ENCODE measurements around the gene ZNF214. TPM values are rescaled to one million over a fixed set of nuclear protein-coding genes. Genes with fewer than 3 reads are reported as not detected.
"Not testable (repeated sequence)": the region's sequence is repeated elsewhere in the genome, so short reads cannot be mapped to it uniquely, and the experiment has no call there.

The ZNF214 gene
- total RNA-seq, 4 donors from 2014 or later, result 4.8 to 7.2 (median 5.9) TPM

DNA sequence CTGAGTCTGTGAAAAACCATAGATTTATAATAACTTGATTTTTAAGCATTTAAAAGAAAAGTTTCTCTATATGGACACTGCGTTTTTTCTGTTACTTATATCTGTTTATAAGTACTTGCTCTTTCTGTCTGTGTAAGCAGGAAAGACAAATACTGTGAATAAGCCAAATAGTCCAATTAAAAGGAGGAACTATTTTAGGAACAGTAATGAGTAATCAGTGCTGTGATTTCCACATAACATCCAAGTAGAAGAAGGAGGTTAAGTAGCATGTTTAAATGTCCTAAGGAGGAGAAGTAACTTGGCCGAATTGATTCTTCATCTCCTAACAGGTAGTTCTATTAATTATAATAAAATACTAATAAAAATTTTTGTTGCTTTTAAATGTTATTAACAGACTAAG, 40.8 kb downstream of the ZNF214 start:
- DNase-seq (ENCODE audit: low spot score in 2 of 2), result no peak
- H3K4me3 ChIP-seq, result no peak overlapping the region
- WGBS, 2 donors, result 81 to 88% methylated on average over 2 of the region's 2 CpGs
- no peaks in the 10 kb centered on the region for H3K36me3 ChIP-seq
- H3K27ac ChIP-seq, result no peak overlapping the region
- H3K4me1 ChIP-seq, result no peaks in the 10 kb centered on the region
- TF ChIP-seq, protein P1, sequence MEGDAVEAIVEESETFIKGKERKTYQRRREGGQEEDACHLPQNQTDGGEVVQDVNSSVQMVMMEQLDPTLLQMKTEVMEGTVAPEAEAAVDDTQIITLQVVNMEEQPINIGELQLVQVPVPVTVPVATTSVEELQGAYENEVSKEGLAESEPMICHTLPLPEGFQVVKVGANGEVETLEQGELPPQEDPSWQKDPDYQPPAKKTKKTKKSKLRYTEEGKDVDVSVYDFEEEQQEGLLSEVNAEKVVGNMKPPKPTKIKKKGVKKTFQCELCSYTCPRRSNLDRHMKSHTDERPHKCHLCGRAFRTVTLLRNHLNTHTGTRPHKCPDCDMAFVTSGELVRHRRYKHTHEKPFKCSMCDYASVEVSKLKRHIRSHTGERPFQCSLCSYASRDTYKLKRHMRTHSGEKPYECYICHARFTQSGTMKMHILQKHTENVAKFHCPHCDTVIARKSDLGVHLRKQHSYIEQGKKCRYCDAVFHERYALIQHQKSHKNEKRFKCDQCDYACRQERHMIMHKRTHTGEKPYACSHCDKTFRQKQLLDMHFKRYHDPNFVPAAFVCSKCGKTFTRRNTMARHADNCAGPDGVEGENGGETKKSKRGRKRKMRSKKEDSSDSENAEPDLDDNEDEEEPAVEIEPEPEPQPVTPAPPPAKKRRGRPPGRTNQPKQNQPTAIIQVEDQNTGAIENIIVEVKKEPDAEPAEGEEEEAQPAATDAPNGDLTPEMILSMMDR (IDR thresholded peaks at IDR 0.05), result no peak
- TF ChIP-seq POLR2A (IDR thresholded peaks at IDR 0.05) (no peak), EP300 (IDR thresholded peaks at IDR 0.05) (no peak)
- no peaks in the 10 kb centered on the region for H3K27me3 ChIP-seq
- no peaks in the 10 kb centered on the region for H3K9me3 ChIP-seq

DNA sequence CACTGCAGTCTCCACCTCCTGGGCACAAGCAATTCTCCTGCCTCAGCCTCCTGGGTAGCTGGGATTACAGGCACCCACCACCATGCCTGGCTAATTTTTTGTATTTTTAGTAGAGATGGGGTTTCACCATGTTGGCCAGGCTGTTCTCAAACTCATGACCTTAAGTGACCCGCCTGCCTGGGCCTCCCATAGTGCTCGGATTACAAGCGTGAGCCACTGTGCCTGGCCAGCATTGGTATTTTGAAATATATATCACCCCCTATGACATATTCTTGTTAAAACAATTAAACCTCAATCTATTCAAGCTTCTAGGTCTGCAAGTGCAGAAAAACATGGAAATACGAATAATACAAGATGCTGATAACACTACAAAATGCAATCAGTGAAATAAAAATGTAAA, 50.3 kb downstream of the ZNF214 start:
- H3K27ac ChIP-seq; H3K9me3 ChIP-seq; DNase-seq (ENCODE audit: low spot score in 2 of 2); H3K36me3 ChIP-seq; H3K4me3 ChIP-seq; H3K27me3 ChIP-seq; H3K4me1 ChIP-seq: not testable (repeated sequence)
- WGBS, 2 donors, result 66 to 68% methylated on average over 4 of the region's 4 CpGs

DNA sequence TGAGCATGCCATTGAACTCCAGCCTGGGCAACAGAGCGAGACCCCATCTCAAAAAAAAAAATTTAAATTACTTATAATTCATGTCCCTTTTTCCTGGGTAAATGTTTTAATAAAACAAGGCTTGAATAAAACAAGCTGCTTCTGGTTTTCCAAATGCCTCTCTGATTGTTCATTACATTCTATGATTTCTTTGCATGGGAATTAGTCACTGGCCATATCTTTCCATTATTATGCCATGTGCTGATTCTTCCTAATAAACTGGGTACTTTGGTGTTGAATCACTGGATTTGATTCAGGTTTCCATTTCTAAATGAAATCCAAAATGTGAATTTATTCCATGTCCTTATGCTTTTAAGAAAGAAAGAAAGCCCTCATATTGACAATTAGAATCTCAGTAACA, 51.3 kb downstream of the ZNF214 start:
- no peak overlapping the region for H3K4me3 ChIP-seq
- WGBS, 2 donors, result 89 to 93% methylated on average over 1 of the region's 1 CpG
- DNase-seq (ENCODE audit: low spot score in 2 of 2), result no peak
- TF ChIP-seq POLR2A (IDR thresholded peaks at IDR 0.05) (no peak), EP300 (IDR thresholded peaks at IDR 0.05) (no peak)
- TF ChIP-seq, protein P1 (IDR thresholded peaks at IDR 0.05), result no peak
- no peaks in the 10 kb centered on the region for H3K4me1 ChIP-seq
- H3K27me3 ChIP-seq, result no peaks in the 10 kb centered on the region
- H3K36me3 ChIP-seq, result no peaks in the 10 kb centered on the region
- H3K9me3 ChIP-seq, result peaks cover 0 to 5% (median 0%) of the 10 kb centered on the region in 4 donors
- no peak overlapping the region for H3K27ac ChIP-seq

DNA sequence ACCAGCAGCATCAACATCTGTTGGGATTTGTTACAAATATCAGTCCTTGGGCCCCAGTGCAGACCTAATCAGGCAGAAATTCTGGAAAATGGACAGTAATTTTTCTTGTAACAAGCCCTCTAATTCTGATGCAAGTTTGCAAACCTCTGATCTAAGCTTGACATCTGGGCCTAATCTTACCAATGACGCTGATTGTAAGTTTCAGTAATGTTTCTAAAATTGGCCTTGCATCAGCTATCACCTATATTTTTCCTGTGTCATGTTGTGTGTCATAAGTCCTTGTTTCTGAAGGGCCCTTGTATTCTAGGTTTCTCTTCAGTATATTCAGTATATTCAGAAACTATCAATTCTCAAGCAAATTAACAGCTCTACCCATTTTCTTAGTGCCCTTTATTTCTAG, 57.5 kb downstream of the ZNF214 start:
- WGBS, 2 donors, result 90 to 100% methylated on average over 1 of the region's 1 CpG
- H3K27ac ChIP-seq, result no peak overlapping the region
- H3K4me1 ChIP-seq, result no peaks in the 10 kb centered on the region
- TF ChIP-seq POLR2A (IDR thresholded peaks at IDR 0.05), result no peak
- TF ChIP-seq, protein P1 (IDR thresholded peaks at IDR 0.05), result no peak
- TF ChIP-seq EP300 (IDR thresholded peaks at IDR 0.05), result no peak
- no peaks in the 10 kb centered on the region for H3K9me3 ChIP-seq
- no peak for DNase-seq (ENCODE audit: low spot score in 2 of 2)
- no peaks in the 10 kb centered on the region for H3K27me3 ChIP-seq
- H3K4me3 ChIP-seq, result no peak overlapping the region
- no peaks in the 10 kb centered on the region for H3K36me3 ChIP-seq

DNA sequence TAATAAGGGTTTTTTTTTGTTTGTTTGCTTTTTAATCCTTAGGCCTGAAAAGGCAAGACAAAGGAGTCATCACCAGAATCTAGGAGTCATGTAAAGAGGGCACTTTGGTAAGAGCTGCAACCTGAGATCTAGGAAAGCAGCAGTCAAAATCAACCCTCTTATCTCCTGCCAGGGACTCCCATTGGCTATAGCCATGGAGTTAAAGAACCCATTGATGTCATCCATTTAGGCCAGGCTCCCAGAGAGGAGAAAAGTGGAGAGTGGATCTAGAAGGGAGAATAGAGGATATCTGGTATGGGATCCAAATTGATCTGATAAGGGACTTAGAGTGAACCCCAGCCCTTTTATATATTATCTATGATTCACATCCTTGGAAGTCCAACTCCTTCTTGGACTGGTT, 58.0 kb downstream of the ZNF214 start:
- no peak overlapping the region for H3K27ac ChIP-seq
- H3K27me3 ChIP-seq, result no peaks in the 10 kb centered on the region
- no peak overlapping the region for H3K4me3 ChIP-seq
- no peaks in the 10 kb centered on the region for H3K9me3 ChIP-seq
- no peak for DNase-seq (ENCODE audit: low spot score in 2 of 2)
- no peaks in the 10 kb centered on the region for H3K4me1 ChIP-seq
- TF ChIP-seq POLR2A (IDR thresholded peaks at IDR 0.05), result no peak
- TF ChIP-seq EP300 (IDR thresholded peaks at IDR 0.05), result no peak
- TF ChIP-seq, protein P1 (IDR thresholded peaks at IDR 0.05), result no peak
- no peaks in the 10 kb centered on the region for H3K36me3 ChIP-seq

DNA sequence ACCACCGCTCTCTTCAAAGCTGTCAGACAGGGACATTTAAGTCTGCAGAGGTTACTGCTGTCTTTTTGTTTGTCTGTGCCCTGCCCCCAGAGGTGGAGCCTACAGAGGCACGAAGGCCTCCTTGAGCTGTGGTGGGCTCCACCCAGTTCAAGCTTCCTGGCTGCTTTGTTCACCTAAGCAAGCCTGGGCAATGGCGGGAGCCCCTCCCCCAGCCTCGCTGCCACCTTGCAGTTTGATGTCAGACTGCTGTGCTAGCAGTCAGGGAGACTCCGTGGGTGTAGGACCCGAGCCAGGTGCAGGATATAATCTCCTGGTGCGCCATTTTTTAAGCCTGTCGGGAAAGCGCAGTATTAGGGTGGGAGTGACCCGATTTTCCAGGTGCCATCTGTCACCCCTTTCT, 65.9 kb downstream of the ZNF214 start:
- 90% methylated on average over 6 to 10 of the region's 10 CpGs for WGBS, 2 donors
- not testable (repeated sequence) for H3K36me3 ChIP-seq; DNase-seq (ENCODE audit: low spot score in 2 of 2); H3K27ac ChIP-seq; H3K4me3 ChIP-seq; H3K4me1 ChIP-seq; H3K27me3 ChIP-seq
- H3K9me3 ChIP-seq, result peaks cover 0 to 17% (median 0%) of the 10 kb centered on the region in 4 donors

Other genes starting within 250 kb of the ZNF214 start
- gene OR2AG2, start 248.4 kb downstream of the ZNF214 start, total RNA-seq, result under 1 TPM in 2 of 4 donors, not detected in 2; 0.22 to 0.90 TPM
- gene OR2AG1, start 237.3 kb downstream of the ZNF214 start, total RNA-seq, result not detected
- under 1 TPM in 1 of 4 donors, not detected in 3; 0.60 TPM for gene OR6A2, start 220.7 kb downstream of the ZNF214 start, total RNA-seq
- gene OR10A5, start 174.7 kb downstream of the ZNF214 start, total RNA-seq, result not detected
- gene OR10A2, start 157.3 kb downstream of the ZNF214 start, total RNA-seq, result not detected
- gene OR10A4, start 143.7 kb downstream of the ZNF214 start, total RNA-seq, result not detected
- gene OR2D2, start 127.8 kb downstream of the ZNF214 start, total RNA-seq, result not detected
- not detected for gene OR2D3, start 99.3 kb downstream of the ZNF214 start, total RNA-seq
- gene ZNF215, start 93.9 kb downstream of the ZNF214 start, total RNA-seq, result 1 to 10 TPM in 2 of 4 donors, under 1 TPM in 2; 0.20 to 2.6 (median 1.1) TPM
- gene NLRP14, start 133 bp upstream of the ZNF214 start, total RNA-seq, result 1 to 10 TPM in 1 of 4 donors, under 1 TPM in 2, not detected in 1; 0.30 to 1.3 (median 0.59) TPM
- gene RBMXL2, start 68.7 kb upstream of the ZNF214 start, total RNA-seq, result 1 to 10 TPM in 1 of 4 donors, not detected in 3; 3.5 TPM
- gene SYT9, start 231.6 kb upstream of the ZNF214 start, total RNA-seq, result under 1 TPM in 2 of 4 donors, not detected in 2; 0.21 to 0.30 TPM

Measured in tibial nerve (tissue), 4 donors.